Liver (tissue), 3 donors: ENCODE data around the gene RYR3.

Experiments
- FOXA1 ChIP-seq: IDR thresholded peaks from 2 replicates; pipeline ENCODE4 v1.6.1; 2016; ENCODE audit warnings: antibody characterized with exemption
- GABPA ChIP-seq, 2 donors: IDR thresholded peaks in 1 of 2; conservative IDR thresholded peaks in 1 of 2; 2 replicates each; pipeline ENCODE4 v1.6.1; 2016; ENCODE audit warnings: antibody characterized with exemption in 2 of 2, mild to moderate bottlenecking in 1 of 2, moderate library complexity in 1 of 2
- JUND ChIP-seq, 2 donors: IDR thresholded peaks; 2 replicates each; pipeline ENCODE4 v1.6.1; 2016; ENCODE audit warnings: antibody characterized with exemption in 2 of 2
- NR2F2 ChIP-seq: IDR thresholded peaks from 2 replicates; pipeline ENCODE4 v1.6.1; 2016; ENCODE audit warnings: antibody characterized with exemption
- SP1 ChIP-seq: IDR thresholded peaks from 2 replicates; pipeline ENCODE4 v1.6.1; 2018; ENCODE audit warnings: antibody characterized with exemption, mild to moderate bottlenecking
- TF ChIP-seq, protein P1 (sequence below): fragments of 150-350 bp; IDR thresholded peaks from 2 replicates; pipeline ENCODE4 v1.5.1; 2017; ENCODE audit warnings: improper control_type of control experiment, low read depth, low read length; ENCODE audit not compliant: missing input control
- TF ChIP-seq, protein P2 (sequence below): IDR thresholded peaks from 2 replicates; pipeline ENCODE4 v1.6.1; 2016; ENCODE audit warnings: antibody characterized with exemption
- TF ChIP-seq, protein P3 (sequence below): IDR thresholded peaks from 2 replicates; pipeline ENCODE4 v1.6.1; 2016; ENCODE audit warnings: antibody characterized with exemption, mild to moderate bottlenecking
- TF ChIP-seq, protein P4 (sequence below): IDR thresholded peaks from 2 replicates; pipeline ENCODE4 v1.6.1; 2016; ENCODE audit warnings: antibody characterized with exemption
- donor health status: healthy.
- donor health status: healthy.

DNA sequence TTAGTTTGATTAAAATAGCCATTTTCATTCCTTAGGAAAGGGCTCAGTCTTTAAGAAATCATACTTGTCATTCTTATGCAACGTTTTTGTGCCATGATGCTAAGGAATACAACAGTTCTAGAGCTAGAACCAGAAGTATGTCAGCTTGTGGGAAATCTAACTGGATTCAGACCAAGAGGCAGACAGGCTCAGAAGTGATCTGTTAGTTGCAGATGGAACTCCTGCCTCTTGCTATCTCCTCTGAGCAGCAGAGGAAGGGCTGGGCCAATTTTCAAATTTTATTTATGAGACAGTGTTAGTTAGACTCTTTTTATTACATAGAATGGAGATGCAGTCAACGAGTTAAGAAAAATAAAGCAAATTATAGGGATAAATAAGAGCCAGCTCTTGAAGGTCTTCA is 48.5 kb upstream of the RYR3 start:
- TF ChIP-seq, protein P1, sequence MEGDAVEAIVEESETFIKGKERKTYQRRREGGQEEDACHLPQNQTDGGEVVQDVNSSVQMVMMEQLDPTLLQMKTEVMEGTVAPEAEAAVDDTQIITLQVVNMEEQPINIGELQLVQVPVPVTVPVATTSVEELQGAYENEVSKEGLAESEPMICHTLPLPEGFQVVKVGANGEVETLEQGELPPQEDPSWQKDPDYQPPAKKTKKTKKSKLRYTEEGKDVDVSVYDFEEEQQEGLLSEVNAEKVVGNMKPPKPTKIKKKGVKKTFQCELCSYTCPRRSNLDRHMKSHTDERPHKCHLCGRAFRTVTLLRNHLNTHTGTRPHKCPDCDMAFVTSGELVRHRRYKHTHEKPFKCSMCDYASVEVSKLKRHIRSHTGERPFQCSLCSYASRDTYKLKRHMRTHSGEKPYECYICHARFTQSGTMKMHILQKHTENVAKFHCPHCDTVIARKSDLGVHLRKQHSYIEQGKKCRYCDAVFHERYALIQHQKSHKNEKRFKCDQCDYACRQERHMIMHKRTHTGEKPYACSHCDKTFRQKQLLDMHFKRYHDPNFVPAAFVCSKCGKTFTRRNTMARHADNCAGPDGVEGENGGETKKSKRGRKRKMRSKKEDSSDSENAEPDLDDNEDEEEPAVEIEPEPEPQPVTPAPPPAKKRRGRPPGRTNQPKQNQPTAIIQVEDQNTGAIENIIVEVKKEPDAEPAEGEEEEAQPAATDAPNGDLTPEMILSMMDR, result no peak
- TF ChIP-seq SP1, result no peak
- TF ChIP-seq JUND (IDR thresholded peaks at IDR 0.05), result no peak
- no peak for TF ChIP-seq NR2F2
- TF ChIP-seq, protein P2, sequence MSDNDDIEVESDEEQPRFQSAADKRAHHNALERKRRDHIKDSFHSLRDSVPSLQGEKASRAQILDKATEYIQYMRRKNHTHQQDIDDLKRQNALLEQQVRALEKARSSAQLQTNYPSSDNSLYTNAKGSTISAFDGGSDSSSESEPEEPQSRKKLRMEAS, result no peak
- no peak for TF ChIP-seq FOXA1
- no peak for TF ChIP-seq GABPA (IDR thresholded peaks at IDR 0.05 in 1 of 2, conservative IDR thresholded peaks at IDR 0.05 in 1 of 2)
- TF ChIP-seq, protein P3, sequence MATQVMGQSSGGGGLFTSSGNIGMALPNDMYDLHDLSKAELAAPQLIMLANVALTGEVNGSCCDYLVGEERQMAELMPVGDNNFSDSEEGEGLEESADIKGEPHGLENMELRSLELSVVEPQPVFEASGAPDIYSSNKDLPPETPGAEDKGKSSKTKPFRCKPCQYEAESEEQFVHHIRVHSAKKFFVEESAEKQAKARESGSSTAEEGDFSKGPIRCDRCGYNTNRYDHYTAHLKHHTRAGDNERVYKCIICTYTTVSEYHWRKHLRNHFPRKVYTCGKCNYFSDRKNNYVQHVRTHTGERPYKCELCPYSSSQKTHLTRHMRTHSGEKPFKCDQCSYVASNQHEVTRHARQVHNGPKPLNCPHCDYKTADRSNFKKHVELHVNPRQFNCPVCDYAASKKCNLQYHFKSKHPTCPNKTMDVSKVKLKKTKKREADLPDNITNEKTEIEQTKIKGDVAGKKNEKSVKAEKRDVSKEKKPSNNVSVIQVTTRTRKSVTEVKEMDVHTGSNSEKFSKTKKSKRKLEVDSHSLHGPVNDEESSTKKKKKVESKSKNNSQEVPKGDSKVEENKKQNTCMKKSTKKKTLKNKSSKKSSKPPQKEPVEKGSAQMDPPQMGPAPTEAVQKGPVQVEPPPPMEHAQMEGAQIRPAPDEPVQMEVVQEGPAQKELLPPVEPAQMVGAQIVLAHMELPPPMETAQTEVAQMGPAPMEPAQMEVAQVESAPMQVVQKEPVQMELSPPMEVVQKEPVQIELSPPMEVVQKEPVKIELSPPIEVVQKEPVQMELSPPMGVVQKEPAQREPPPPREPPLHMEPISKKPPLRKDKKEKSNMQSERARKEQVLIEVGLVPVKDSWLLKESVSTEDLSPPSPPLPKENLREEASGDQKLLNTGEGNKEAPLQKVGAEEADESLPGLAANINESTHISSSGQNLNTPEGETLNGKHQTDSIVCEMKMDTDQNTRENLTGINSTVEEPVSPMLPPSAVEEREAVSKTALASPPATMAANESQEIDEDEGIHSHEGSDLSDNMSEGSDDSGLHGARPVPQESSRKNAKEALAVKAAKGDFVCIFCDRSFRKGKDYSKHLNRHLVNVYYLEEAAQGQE, result no peak
- TF ChIP-seq, protein P4, sequence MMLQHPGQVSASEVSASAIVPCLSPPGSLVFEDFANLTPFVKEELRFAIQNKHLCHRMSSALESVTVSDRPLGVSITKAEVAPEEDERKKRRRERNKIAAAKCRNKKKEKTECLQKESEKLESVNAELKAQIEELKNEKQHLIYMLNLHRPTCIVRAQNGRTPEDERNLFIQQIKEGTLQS, result no peak
